NCI-H2081 treated with DMSO at 0.1 percent for 48 hours (cell line): ENCODE data around the gene GREM2.

ENCODE experiments used
- DNase-seq: peaks from one replicate; lab custom pipeline; 2025; lab: John Stamatoyannopoulos, UW

The GREM2 gene

GRCh38 chr1:240559781-240560180, 52.2 kb downstream of the GREM2 start:
- no peak for DNase-seq

DNA sequence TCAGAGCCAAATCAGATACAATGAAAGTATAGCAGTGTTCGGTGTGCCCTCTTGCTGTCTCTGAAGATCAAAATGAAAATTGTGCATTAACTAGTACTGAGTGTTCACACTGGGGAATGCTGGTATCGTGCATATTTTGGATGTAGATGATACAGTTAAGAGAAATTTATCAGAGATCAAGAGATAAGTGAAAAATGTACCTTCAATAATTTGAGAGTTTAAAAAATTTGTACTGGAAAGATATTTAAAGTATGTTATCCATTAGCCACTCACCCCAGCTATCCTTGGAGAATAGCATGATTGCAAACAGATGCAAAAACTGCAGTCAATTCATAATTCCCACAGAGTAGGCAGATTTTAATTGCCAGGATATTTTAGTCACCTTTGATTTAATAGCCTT, 56.4 kb downstream of the GREM2 start:
- no peak for DNase-seq

DNA sequence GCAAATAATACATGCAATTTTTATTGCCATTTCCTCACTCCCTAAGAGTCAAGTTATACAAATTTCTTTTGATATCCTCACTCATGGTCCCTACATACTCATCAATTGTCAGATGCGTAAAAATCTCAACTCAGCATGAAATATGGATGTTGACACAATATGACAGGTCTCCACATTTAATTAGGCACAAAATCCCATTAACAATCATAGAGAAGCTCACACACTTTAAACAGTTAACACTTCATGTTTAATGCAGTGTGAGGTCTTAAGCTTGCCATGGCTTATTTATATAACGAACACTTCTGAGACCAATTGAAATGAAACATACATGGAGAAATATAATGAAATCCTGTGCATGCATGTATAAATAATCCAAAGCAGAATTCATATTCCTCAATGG, 58.6 kb downstream of the GREM2 start:
- no peak for DNase-seq

GRCh38 chr1:240539769-240540414, 72.1 kb downstream of the GREM2 start:
- DNase-seq = no peak

- no peak for DNase-seq
Observed at GRCh38 chr1:240538776-240539430, 73.1 kb downstream of the GREM2 start.

DNA sequence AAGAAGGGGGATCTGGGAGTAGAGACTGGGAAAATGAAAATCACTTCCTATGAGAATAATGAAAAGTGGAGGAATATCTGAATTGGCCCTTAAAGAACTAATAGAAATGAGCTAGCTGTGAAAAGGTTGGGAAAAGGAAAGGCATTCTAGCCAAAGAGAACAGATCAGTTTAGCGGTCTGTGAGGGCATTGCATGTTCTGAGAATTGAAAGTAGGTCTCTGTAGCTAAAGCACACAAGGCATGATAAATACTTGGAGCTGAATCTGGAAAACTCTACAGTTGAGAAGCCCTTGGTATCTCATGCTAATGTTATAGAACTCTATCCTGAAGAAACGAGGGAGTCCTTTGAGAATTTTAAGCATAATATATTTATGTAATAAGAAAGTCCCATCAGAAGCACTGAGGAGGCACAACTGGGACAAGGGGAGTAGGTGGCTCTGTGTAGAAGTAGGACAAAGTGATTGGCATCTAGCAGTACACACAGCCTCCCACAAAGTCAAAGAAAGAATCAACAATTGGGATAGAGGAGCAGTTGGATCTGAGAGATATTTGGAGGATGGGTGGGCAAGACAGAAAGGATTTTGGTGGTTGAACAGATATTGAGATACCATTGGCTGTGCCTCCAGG, 78.7 kb downstream of the GREM2 start:
- no peak for DNase-seq

DNA sequence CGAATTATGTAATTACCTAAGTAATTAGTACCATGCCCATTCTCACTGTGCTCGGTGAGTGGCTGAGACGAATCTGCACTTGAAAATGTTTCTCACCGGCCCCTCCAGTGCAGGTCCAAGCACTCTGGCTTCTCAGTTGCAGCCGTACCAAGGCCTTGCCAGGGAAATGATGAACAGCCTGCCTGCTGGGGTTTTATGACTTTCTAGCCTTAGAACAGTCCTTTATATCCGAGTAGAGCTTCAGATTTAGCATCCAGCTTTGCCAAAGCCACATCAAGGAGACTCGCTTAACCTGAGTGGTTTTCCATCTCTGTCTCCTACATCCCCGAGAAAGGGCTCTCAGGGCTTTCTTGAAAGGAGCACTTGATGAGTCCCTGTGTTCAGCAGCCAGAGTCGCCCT, 83.4 kb downstream of the GREM2 start:
- no peak for DNase-seq

GRCh38 chr1:240527086-240527485, 84.9 kb downstream of the GREM2 start:
- DNase-seq = no peak

- no peak for DNase-seq
Observed at GRCh38 chr1:240526312-240526711, 85.6 kb downstream of the GREM2 start.

- no peak for DNase-seq
Observed at GRCh38 chr1:240524356-240525069, 87.4 kb downstream of the GREM2 start.

DNA sequence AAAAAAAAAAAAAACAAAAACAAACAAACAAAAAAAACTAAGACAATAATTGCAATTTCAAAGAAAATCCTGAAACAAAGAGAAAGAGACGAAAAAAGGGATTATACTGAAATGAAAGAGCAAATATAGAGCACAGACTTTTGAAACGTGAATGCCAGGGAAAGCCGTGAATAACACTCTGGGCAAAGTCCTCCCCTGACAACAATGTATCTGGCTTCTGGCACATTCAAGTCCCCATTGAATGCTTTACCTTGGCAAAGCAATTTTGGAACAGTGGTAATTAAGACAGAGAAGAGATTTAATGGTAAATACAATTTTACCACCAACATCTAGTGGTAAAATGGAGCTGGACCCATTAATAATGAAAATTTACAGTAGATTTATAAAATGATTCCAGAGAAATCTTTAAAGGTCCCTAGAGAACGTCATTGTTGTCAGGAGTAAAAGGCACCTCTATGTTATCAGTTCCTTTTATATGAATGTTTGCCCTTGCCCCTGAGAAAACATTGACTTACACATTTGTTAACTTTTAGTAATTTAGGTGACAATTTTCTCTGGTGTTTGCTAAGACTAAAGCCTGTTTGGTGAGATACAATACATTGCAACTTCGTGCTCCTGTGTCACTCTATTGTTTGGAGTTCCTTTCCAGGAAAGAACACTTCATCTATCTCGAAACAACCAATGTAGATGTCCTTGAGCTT, 89.7 kb downstream of the GREM2 start:
- DNase-seq = peak; percentile 51

DNA sequence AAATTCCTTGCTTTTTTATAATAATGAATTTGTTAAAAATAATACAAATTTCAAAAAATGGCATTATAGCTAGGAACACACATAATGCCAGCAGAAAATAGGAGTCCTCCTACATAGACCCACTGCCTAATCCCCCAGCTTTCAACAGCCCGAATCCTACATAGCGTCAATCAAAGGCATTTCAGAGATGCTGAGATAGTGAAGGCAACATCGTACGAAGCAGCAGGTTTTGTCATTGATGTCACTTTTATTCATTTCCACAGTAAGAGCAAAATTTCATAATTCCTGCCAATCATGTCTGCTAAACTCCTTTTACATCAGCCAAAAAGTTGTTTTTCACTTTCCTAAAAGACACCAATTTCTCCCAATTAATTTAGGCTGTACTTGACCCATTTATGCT, 94.1 kb downstream of the GREM2 start:
- no peak for DNase-seq

- no peak for DNase-seq
Observed at GRCh38 chr1:240516069-240516468, 95.9 kb downstream of the GREM2 start.

- no peak for DNase-seq
Observed at GRCh38 chr1:240515505-240515904, 96.5 kb downstream of the GREM2 start.

- DNase-seq = no peak
Observed at GRCh38 chr1:240511789-240512188, 100.2 kb downstream of the GREM2 start.

- DNase-seq = no peak
Observed at GRCh38 chr1:240508950-240509349, 103.0 kb downstream of the GREM2 start.

DNA sequence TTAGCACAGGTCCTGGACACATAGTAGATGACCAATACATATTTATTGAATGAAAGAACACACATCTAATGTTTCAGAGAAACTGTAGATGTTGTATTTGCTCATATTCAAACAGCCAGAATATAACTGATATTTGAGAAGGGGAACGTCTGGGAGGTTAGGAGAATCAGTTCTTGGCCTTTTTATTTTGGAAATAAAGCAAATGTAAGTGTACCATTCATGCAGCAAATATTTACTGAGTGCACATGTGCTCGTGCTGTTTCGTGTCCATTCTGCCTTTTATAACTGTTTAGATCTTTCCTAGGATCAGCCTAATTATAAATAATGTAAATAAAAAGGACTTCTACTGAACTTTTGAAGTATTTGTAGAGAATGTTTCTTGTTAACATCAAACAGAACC, 103.8 kb downstream of the GREM2 start:
- no peak for DNase-seq

GRCh38 chr1:240506176-240506575, 105.8 kb downstream of the GREM2 start:
- no peak for DNase-seq

DNA sequence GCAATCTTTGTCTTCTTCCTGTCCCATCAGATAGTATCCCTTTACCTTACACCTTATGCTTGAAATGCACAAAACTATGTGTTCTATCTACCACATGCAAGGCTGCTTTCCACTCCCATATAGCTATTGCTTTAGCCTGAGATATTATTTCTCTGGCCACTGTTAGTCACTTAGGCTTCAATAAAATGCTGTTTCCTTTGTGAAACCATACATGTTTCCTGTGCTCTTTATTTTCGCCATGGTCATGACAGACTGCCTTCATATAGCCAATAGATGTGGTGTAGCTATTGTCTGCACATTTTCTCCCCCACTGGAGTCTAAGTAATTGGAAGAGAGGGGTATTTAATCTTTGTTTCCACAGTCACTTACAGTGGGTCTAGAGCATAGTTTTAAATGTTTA, 108.4 kb downstream of the GREM2 start:
- DNase-seq = no peak

DNA sequence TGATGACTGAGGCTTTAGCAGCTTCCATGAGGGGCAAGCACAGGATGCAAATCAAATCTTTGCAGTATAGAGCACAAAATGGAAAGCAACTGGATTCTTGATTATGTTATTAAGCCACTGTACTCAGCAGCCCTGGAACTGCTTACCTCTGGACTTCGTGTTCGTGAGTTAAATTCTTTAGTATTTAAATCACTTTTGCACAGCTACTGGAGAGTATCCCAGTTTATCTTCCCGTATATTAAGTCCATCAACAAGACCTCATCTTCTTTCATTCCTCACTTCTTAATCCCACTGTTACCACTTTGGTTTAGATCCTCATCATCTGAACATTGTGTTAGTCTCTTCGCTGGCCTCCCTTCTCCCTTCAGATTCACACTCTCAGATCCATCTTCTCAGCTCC, 108.9 kb downstream of the GREM2 start:
- DNase-seq = no peak

- no peak for DNase-seq
Observed at GRCh38 chr1:240501115-240501514, 110.8 kb downstream of the GREM2 start.

GRCh38 chr1:240500647-240501046, 111.3 kb downstream of the GREM2 start:
- DNase-seq = no peak
